Measurements from ENCODE around the gene CMSS1. TPM values are rescaled to one million over a fixed set of nuclear protein-coding genes. Genes with fewer than 3 reads are reported as not detected.
A peak's percentile ranks its signal among the peaks of the same experiment; 100 is the strongest.

CMSS1 gene
- polyA plus RNA-seq, 4 donors: 31.3 to 48.7 (median 42.2) TPM

GRCh38 chr3:99872923-99873254, 55.2 kb downstream of the CMSS1 start:
- no peak for DNase-seq (ENCODE audit: low read depth in 4 of 4, low spot score in 3 of 4)

- DNase-seq (ENCODE audit: low read depth in 4 of 4, low spot score in 3 of 4): no peak
Measured at GRCh38 chr3:99873269-99874102, 55.8 kb downstream of the CMSS1 start.

- no peak for DNase-seq (ENCODE audit: low read depth in 4 of 4, low spot score in 3 of 4)
Measured at GRCh38 chr3:99874237-99875002, 56.8 kb downstream of the CMSS1 start.

GRCh38 chr3:99875581-99875928, 57.9 kb downstream of the CMSS1 start:
- DNase-seq (ENCODE audit: low read depth in 4 of 4, low spot score in 3 of 4): no peak

GRCh38 chr3:99875929-99876841, 58.5 kb downstream of the CMSS1 start:
- DNase-seq (ENCODE audit: low read depth in 4 of 4, low spot score in 3 of 4): peak; percentile 64 to 77 (median 74)

GRCh38 chr3:99877031-99877579, 59.4 kb downstream of the CMSS1 start:
- no peak for DNase-seq (ENCODE audit: low read depth in 4 of 4, low spot score in 3 of 4)

GRCh38 chr3:99878005-99878404, 60.3 kb downstream of the CMSS1 start:
- no peak for DNase-seq (ENCODE audit: low read depth in 4 of 4, low spot score in 3 of 4)

- DNase-seq (ENCODE audit: low read depth in 4 of 4, low spot score in 3 of 4): no peak
Measured at GRCh38 chr3:99879275-99879674, 61.6 kb downstream of the CMSS1 start.

- DNase-seq (ENCODE audit: low read depth in 4 of 4, low spot score in 3 of 4): no peak
Measured at GRCh38 chr3:99881121-99881524, 63.5 kb downstream of the CMSS1 start.

GRCh38 chr3:99882436-99883137, 64.9 kb downstream of the CMSS1 start:
- no peak for DNase-seq (ENCODE audit: low read depth in 4 of 4, low spot score in 3 of 4)

- no peak for DNase-seq (ENCODE audit: low read depth in 4 of 4, low spot score in 3 of 4)
Measured at GRCh38 chr3:99883138-99883461, 65.4 kb downstream of the CMSS1 start.

- no peak for DNase-seq (ENCODE audit: low read depth in 4 of 4, low spot score in 3 of 4)
Measured at GRCh38 chr3:99883693-99884092, 66.0 kb downstream of the CMSS1 start.

GRCh38 chr3:99884484-99884883, 66.8 kb downstream of the CMSS1 start:
- no peak for DNase-seq (ENCODE audit: low read depth in 4 of 4, low spot score in 3 of 4)

GRCh38 chr3:99885085-99885484, 67.4 kb downstream of the CMSS1 start:
- DNase-seq (ENCODE audit: low read depth in 4 of 4, low spot score in 3 of 4): no peak

GRCh38 chr3:99885851-99886250, 68.2 kb downstream of the CMSS1 start:
- no peak for DNase-seq (ENCODE audit: low read depth in 4 of 4, low spot score in 3 of 4)

- DNase-seq (ENCODE audit: low read depth in 4 of 4, low spot score in 3 of 4): no peak
Measured at GRCh38 chr3:99891610-99892285, 74.1 kb downstream of the CMSS1 start.

GRCh38 chr3:99892332-99892731, 74.7 kb downstream of the CMSS1 start:
- no peak for DNase-seq (ENCODE audit: low read depth in 4 of 4, low spot score in 3 of 4)

GRCh38 chr3:99895131-99895696, 77.6 kb downstream of the CMSS1 start:
- DNase-seq (ENCODE audit: low read depth in 4 of 4, low spot score in 3 of 4): no peak

- no peak for DNase-seq (ENCODE audit: low read depth in 4 of 4, low spot score in 3 of 4)
Measured at GRCh38 chr3:99895703-99896441, 78.2 kb downstream of the CMSS1 start.

Data from left renal pelvis (tissue), 4 donors.